ENCODE results near the gene GADL1. TPM values are rescaled to one million over a fixed set of nuclear protein-coding genes. Genes with fewer than 3 reads are reported as not detected.

GADL1 gene
- total RNA-seq, 3 donors from 2014 or later = not detected

DNA sequence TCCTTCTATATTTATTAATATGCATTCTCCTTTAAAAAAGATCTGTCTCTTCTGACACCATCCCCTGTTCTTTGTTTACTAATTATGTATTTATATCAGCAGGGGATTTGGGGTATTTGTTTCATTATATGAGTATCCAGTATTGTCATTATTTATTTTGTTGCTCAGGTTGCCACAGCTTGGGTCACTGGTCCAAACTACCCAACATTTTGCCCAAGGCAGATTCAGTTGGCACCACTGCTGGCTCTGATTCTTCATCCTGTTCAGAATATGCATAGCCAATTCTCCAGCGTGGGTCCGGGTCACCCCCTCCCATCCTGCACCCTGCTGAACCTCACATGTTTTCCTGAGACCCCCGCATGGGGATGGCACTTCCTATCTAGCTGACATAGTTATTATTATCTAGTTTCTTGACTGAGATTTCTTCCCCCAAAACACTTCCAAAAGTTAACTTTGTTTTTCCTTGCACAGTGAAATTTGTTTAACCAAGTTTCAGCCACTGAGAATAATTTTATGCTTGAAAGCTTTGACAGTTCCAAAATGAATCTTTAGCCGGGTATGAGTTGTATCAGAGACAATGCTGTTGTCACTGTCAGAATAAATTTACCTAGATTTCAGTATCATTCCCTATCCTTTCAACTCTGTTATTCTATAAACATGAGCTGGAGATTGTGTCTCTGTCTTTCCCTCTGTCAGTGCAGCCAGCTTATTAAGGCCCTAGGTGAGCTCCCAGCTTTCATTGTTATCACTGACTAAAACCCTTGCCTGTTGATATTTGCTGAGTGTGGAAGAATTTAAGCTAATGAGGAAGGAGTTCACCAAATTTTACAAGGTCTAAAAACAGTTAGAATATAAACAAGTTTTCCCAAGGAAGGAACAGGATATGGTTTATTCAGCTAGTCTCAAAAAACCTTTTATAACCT, 217.8 kb downstream of the GADL1 start:
- no peaks in the 10 kb centered on the region for H3K9me3 Mint-ChIP-seq
- no peak for DNase-seq
- no peaks in the 10 kb centered on the region for H3K27me3 Mint-ChIP-seq (ENCODE audit: low read depth)
- no peak overlapping the region for H3K4me3 Mint-ChIP-seq
- peak in 1 of 2 donors; percentile 30 for ATAC-seq
- peaks cover 91% of the 10 kb centered on the region for H3K4me1 Mint-ChIP-seq (ENCODE audit: low read depth)
- peaks cover 90% of the 10 kb centered on the region for H3K36me3 Mint-ChIP-seq (ENCODE audit: insufficient read depth)
